Activated CD4-positive, alpha-beta T cell treated with anti-CD3 and anti-CD28 coated beads, Interleukin-2, amount 10 ng/mL, durations not matched to agents 7 days and 5 days (primary cell): ENCODE results near the gene GSE1. TPM values are rescaled to one million over a fixed set of nuclear protein-coding genes. Genes with fewer than 3 reads are reported as not detected.

Source experiments
- CTCF ChIA-PET: fragments of 350-600 bp; sonication (Branson Sonifier 250); formaldehyde crosslinking; loops from one replicate; lab custom pipeline; 2021; ENCODE audit warnings: antibody characterized with exemption; lab: Charles Lee
- POLR2A ChIA-PET: fragments of 350-600 bp; sonication (Branson Sonifier 250); formaldehyde crosslinking; loops from one replicate; lab custom pipeline; 2021; ENCODE audit warnings: antibody characterized with exemption; lab: Charles Lee
- DNase-seq: peaks from one replicate; pipeline ENCODE4 v3.0.0-alpha.2; 2020
- H3K27ac Mint-ChIP-seq: one replicate; pipeline ENCODE4 v1.8.0; 2021; ENCODE audit warnings: mild to moderate bottlenecking, moderate library complexity, mixed read lengths
- H3K27me3 Mint-ChIP-seq: one replicate; pipeline ENCODE4 v1.8.0; 2021; ENCODE audit warnings: mixed read lengths
- H3K36me3 Mint-ChIP-seq: one replicate; pipeline ENCODE4 v1.8.0; 2021; ENCODE audit warnings: low read depth, mixed read lengths
- H3K4me1 Mint-ChIP-seq: one replicate; pipeline ENCODE4 v1.8.0; 2021; ENCODE audit warnings: mixed read lengths
- H3K4me3 Mint-ChIP-seq: one replicate; pipeline ENCODE4 v1.8.0; 2021; ENCODE audit warnings: mild to moderate bottlenecking, moderate library complexity, mixed read lengths
- H3K9me3 Mint-ChIP-seq: one replicate; pipeline ENCODE4 v1.8.0; 2021; ENCODE audit warnings: mixed read lengths
- total RNA-seq, 2 experiments: library from RNA; stranded (reverse); gene quantifications; one replicate each; pipeline ENCODE4 v1.2.3, GENCODE V29; 2021

GSE1 gene
- total RNA-seq, 2 experiments from 2014 or later: 25.7 to 27.3 TPM

GRCh38 chr16:85577899-85578598 lies 35.1 kb upstream of the GSE1 start:
- POLR2A ChIA-PET: no interaction called here

GRCh38 chr16:85578599-85578948 lies 34.5 kb upstream of the GSE1 start:
- no peak overlapping the region for H3K27ac Mint-ChIP-seq
- H3K9me3 Mint-ChIP-seq: no peaks in the 10 kb centered on the region
- H3K36me3 Mint-ChIP-seq: no peaks in the 10 kb centered on the region
- no peak overlapping the region for H3K4me3 Mint-ChIP-seq
- H3K4me1 Mint-ChIP-seq: peaks cover 4% of the 10 kb centered on the region
- H3K27me3 Mint-ChIP-seq: no peaks in the 10 kb centered on the region
- ChIA-PET POLR2A (no interaction called here), CTCF (no interaction called here)
- no peak for DNase-seq

More at GRCh38 chr16:85577899-85578598, 35.1 kb upstream of the GSE1 start:
- no peaks in the 10 kb centered on the region for H3K4me1 Mint-ChIP-seq
- H3K9me3 Mint-ChIP-seq: no peaks in the 10 kb centered on the region
- no peak overlapping the region for H3K4me3 Mint-ChIP-seq
- no peaks in the 10 kb centered on the region for H3K27me3 Mint-ChIP-seq
- H3K36me3 Mint-ChIP-seq: no peaks in the 10 kb centered on the region
- CTCF ChIA-PET: no interaction called here
- H3K27ac Mint-ChIP-seq: no peak overlapping the region
- DNase-seq: no peak

GRCh38 chr16:85579191-85579590 lies 33.9 kb upstream of the GSE1 start:
- POLR2A ChIA-PET: no interaction called here
- H3K9me3 Mint-ChIP-seq: no peaks in the 10 kb centered on the region
- no peak for DNase-seq
- H3K4me3 Mint-ChIP-seq: no peak overlapping the region
- H3K27ac Mint-ChIP-seq: no peak overlapping the region
- no peaks in the 10 kb centered on the region for H3K27me3 Mint-ChIP-seq
- no peaks in the 10 kb centered on the region for H3K36me3 Mint-ChIP-seq
- peaks cover 4% of the 10 kb centered on the region for H3K4me1 Mint-ChIP-seq
- CTCF ChIA-PET: no interaction called here

- H3K36me3 Mint-ChIP-seq: no peaks in the 10 kb centered on the region
Measured at GRCh38 chr16:85579923-85580580, 33.1 kb upstream of the GSE1 start.

GRCh38 chr16:85580684-85581083 lies 32.4 kb upstream of the GSE1 start:
- DNase-seq: no peak
- Mint-ChIP-seq H3K4me1 (peaks cover 4% of the 10 kb centered on the region), H3K36me3 (no peaks in the 10 kb centered on the region), H3K27me3 (no peaks in the 10 kb centered on the region), H3K4me3 (no peak overlapping the region), H3K9me3 (no peaks in the 10 kb centered on the region), H3K27ac (no peak overlapping the region)
- POLR2A ChIA-PET: interaction anchor here (0.7 kb wide), 1 partner anchor 11 kb away, joined by 3 read pairs; no protein-coding TSS in a partner anchor
- CTCF ChIA-PET: interaction anchor here (0.9 kb wide), 1 partner anchor 275 kb away, joined by 3 read pairs; no protein-coding TSS in a partner anchor

More at GRCh38 chr16:85579923-85580580, 33.1 kb upstream of the GSE1 start:
- H3K4me1 Mint-ChIP-seq: peaks cover 4% of the 10 kb centered on the region
- no peak overlapping the region for H3K4me3 Mint-ChIP-seq
- no peak for DNase-seq
- ChIA-PET POLR2A (no interaction called here), CTCF (interaction anchor here (0.9 kb wide), 1 partner anchor 274 kb away, joined by 3 read pairs; no protein-coding TSS in a partner anchor)
- H3K27me3 Mint-ChIP-seq: no peaks in the 10 kb centered on the region
- no peak overlapping the region for H3K27ac Mint-ChIP-seq
- H3K9me3 Mint-ChIP-seq: no peaks in the 10 kb centered on the region

GRCh38 chr16:85582229-85582991 lies 30.7 kb upstream of the GSE1 start:
- no peaks in the 10 kb centered on the region for H3K9me3 Mint-ChIP-seq
- no peak overlapping the region for H3K27ac Mint-ChIP-seq
- ChIA-PET POLR2A (no interaction called here), CTCF (interaction anchor here (1.1 kb wide), 1 partner anchor 34 kb away, joined by 3 read pairs; no protein-coding TSS in a partner anchor)
- H3K4me3 Mint-ChIP-seq: no peak overlapping the region
- no peaks in the 10 kb centered on the region for H3K36me3 Mint-ChIP-seq
- DNase-seq: no peak
- no peaks in the 10 kb centered on the region for H3K27me3 Mint-ChIP-seq
- H3K4me1 Mint-ChIP-seq: peaks cover 4% of the 10 kb centered on the region

- no peak overlapping the region for H3K27ac Mint-ChIP-seq
- DNase-seq: no peak
- no peaks in the 10 kb centered on the region for H3K9me3 Mint-ChIP-seq
- H3K27me3 Mint-ChIP-seq: no peaks in the 10 kb centered on the region
- H3K4me3 Mint-ChIP-seq: no peak overlapping the region
- POLR2A ChIA-PET: no interaction called here
- CTCF ChIA-PET: no interaction called here
- H3K36me3 Mint-ChIP-seq: no peaks in the 10 kb centered on the region
- peaks cover 4% of the 10 kb centered on the region for H3K4me1 Mint-ChIP-seq
Measured at GRCh38 chr16:85583491-85584181, 29.5 kb upstream of the GSE1 start.

GRCh38 chr16:85584267-85584666 lies 28.9 kb upstream of the GSE1 start:
- no peaks in the 10 kb centered on the region for H3K36me3 Mint-ChIP-seq
- ChIA-PET POLR2A (no interaction called here), CTCF (interaction anchor here (0.6 kb wide), 1 partner anchor 18 kb away, joined by 3 read pairs; no protein-coding TSS in a partner anchor)
- H3K4me1 Mint-ChIP-seq: peaks cover 4% of the 10 kb centered on the region
- DNase-seq: no peak
- H3K27ac Mint-ChIP-seq: no peak overlapping the region
- H3K27me3 Mint-ChIP-seq: no peaks in the 10 kb centered on the region
- no peaks in the 10 kb centered on the region for H3K9me3 Mint-ChIP-seq
- H3K4me3 Mint-ChIP-seq: no peak overlapping the region

- CTCF ChIA-PET: interaction anchor here (0.6 kb wide), 1 partner anchor 19 kb away, joined by 3 read pairs; no protein-coding TSS in a partner anchor
- H3K27me3 Mint-ChIP-seq: no peaks in the 10 kb centered on the region
- POLR2A ChIA-PET: no interaction called here
- no peak overlapping the region for H3K4me3 Mint-ChIP-seq
- no peak overlapping the region for H3K27ac Mint-ChIP-seq
- H3K9me3 Mint-ChIP-seq: no peaks in the 10 kb centered on the region
- H3K4me1 Mint-ChIP-seq: peaks cover 4% of the 10 kb centered on the region
- no peak for DNase-seq
- no peaks in the 10 kb centered on the region for H3K36me3 Mint-ChIP-seq
Measured at GRCh38 chr16:85584819-85585282, 28.3 kb upstream of the GSE1 start.

- H3K36me3 Mint-ChIP-seq: no peaks in the 10 kb centered on the region
- no peak for DNase-seq
- H3K27ac Mint-ChIP-seq: no peak overlapping the region
- H3K4me3 Mint-ChIP-seq: no peak overlapping the region
- peaks cover 4% of the 10 kb centered on the region for H3K4me1 Mint-ChIP-seq
- H3K9me3 Mint-ChIP-seq: no peaks in the 10 kb centered on the region
- H3K27me3 Mint-ChIP-seq: no peaks in the 10 kb centered on the region
- ChIA-PET CTCF (no interaction called here), POLR2A (no interaction called here)
Measured at GRCh38 chr16:85585711-85586110, 27.4 kb upstream of the GSE1 start.

- ChIA-PET CTCF (no interaction called here), POLR2A (no interaction called here)
- H3K4me1 Mint-ChIP-seq: peaks cover 4% of the 10 kb centered on the region
- no peaks in the 10 kb centered on the region for H3K27me3 Mint-ChIP-seq
- H3K9me3 Mint-ChIP-seq: no peaks in the 10 kb centered on the region
- no peaks in the 10 kb centered on the region for H3K36me3 Mint-ChIP-seq
- no peak overlapping the region for H3K27ac Mint-ChIP-seq
- no peak for DNase-seq
- no peak overlapping the region for H3K4me3 Mint-ChIP-seq
Measured at GRCh38 chr16:85586380-85587104, 26.6 kb upstream of the GSE1 start.
